HPDE6-E6E7 (cell line): ENCODE data around the gene GRIN2A.

Source experiments
- DNase-seq: peaks from one replicate; pipeline ENCODE4 v3.0.0; 2011; ENCODE audit warnings: missing footprints; ENCODE audit errors: extremely low spot score

The GRIN2A gene

GRCh38 chr16:9766891-9767290 is 415.3 kb downstream of the GRIN2A start:
- DNase-seq = no peak

GRCh38 chr16:9763505-9763904 is 418.7 kb downstream of the GRIN2A start:
- DNase-seq = no peak

DNA sequence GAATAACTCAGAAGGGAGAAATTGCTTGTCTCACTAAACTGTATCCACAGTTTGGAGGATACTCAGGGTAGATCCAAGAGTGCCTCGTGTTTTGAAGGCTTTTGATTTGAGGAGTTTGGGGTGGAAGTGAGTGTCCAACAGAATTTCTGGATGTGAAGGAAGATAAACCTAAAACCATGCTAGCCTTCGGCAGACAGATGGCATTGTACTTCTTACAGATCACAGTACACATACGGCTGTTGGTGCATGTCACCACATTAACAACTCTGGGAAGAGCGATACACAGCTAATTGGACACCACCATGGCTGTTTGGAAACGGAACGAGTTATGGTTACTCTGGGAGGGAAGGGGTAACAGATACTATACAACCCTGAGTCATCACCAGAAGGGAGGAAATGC is 420.4 kb downstream of the GRIN2A start:
- no peak for DNase-seq

GRCh38 chr16:9757687-9758086 is 424.5 kb downstream of the GRIN2A start:
- DNase-seq = no peak

DNA sequence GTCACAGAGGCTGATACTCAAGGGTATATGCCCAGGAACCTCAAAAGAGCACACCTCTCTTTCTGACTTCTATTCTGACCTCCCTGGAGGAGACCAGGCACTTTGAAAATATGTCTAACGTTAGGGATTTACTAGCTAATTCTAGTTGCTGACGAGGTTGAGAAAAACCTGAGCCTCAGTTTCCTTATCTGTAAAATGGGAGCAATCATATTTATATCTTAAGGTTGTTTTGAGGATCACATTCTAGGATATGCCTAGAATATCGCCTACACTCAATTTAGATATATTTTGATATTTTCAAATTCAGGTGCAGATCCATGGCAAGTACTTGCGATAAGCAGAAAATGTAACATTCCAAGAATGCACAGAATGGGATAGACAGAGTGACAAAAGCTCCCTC is 425.8 kb downstream of the GRIN2A start:
- DNase-seq = no peak

GRCh38 chr16:9755081-9755480 is 427.1 kb downstream of the GRIN2A start:
- DNase-seq = no peak

- no peak for DNase-seq
Measured at GRCh38 chr16:9741776-9742175, 440.5 kb downstream of the GRIN2A start.

DNA sequence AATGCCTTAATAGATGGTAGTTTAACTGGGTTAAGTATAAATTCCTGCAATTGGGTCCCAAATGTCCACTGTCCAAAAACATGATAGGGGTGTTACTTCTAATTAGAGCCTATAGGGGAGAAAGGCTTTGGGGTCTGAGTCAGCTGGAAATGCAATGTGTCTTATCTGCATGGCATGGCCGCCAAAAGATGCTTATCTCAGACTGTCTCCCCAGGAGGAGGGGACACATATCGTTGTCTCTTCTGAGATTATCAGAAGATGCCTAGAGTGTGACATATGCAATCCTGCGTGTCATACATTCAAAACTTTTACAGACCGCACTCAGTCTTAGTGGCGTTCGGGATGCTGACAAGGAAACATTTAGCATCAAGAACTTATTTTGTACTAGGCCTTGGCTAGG is 442.9 kb downstream of the GRIN2A start:
- no peak for DNase-seq

GRCh38 chr16:9738690-9739089 is 443.5 kb downstream of the GRIN2A start:
- DNase-seq = no peak

DNA sequence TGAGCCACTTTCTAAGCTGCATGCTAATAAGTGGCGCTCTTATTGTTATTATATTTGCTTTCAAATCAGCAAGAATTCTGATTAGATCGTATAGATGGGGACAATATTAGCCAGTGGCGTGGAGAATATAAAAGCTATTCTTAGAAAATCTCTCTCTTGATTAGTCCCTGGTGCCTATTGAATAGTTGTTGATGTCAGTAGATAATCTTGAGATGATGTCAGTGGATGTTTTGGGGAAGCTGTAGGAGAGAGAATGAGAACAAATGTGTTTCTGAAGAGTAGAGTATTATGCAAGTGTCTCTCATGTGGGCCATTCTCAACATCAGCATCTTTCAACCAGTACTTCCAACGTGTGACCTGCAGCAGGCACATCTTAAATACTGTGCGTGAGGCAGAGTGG is 445.7 kb downstream of the GRIN2A start:
- no peak for DNase-seq

GRCh38 chr16:9723136-9723535 is 459.1 kb downstream of the GRIN2A start:
- no peak for DNase-seq

GRCh38 chr16:9713907-9714306 is 468.3 kb downstream of the GRIN2A start:
- DNase-seq = no peak

DNA sequence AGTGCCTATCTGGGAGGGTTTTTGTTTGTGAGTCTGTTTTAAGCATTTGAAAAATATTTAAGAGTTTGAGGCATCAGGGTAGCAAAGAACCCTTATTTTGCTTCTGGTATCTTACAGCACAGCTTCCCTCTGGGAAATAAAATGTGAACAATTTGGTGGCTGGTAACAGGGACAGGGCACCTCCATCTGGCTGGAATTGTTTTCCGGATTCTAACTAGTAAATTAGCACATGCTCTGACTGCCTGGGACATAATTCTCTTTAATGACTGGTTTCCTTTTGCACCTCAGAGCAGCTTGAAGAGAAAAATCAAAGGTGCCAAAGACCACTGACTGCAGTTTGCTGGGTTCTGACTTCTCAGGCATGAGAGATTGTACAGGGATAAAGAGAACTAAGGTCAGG is 469.1 kb downstream of the GRIN2A start:
- DNase-seq = no peak

- no peak for DNase-seq
Measured at GRCh38 chr16:9708972-9709620, 473.1 kb downstream of the GRIN2A start.

DNA sequence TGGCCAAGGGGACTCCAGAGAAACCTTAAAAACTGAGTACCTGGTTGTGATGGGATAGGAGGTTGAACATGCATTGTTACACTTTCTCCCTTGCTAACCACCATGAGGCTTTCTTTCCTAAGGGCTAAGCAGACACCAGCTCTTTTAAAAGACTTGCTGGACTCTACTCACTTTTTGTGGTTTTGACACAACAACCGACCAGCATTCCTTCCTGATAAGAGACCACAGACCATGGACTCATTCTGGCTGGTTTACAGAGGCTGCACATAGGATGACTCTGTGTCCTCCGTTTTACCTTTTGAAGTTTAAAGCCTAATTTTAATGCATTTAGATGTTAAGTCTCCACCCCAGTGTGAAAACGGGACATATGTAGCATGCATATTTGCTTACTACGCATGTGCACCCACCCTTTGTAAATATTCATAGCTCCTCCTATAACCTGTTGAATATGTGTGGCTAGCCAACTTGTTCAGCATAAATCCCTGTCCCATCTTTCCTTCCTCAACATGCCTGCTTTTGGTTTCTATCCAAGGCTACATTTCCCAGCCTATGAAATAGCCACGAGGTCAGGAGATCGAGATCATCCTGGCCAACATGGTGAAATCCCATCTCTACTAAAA is 475.9 kb downstream of the GRIN2A start:
- no peak for DNase-seq

- DNase-seq = no peak
Measured at GRCh38 chr16:9703731-9704130, 478.5 kb downstream of the GRIN2A start.
